Fibroblast of skin of left biceps (primary cell): ENCODE results near the gene PCNX4.
"Not testable (repeated sequence)": the region's sequence is repeated elsewhere in the genome, so short reads cannot be mapped to it uniquely, and the experiment has no call there.

Experiments used
- DNase-seq, 2 experiments: peaks; one replicate each; pipeline ENCODE4 v3.0.0-alpha.2; 2013; ENCODE audit warnings: low read depth in 2 of 2

PCNX4 gene

GRCh38 chr14:60091550-60092525 is at the start of gene PCNX4:
Gene PCNX4, plus strand, starts transcription at chr14:60091923. Its CDS starts 15,716 bp downstream, at chr14:60107639.
- DNase-seq: peak; percentile 96 to 97

DNA sequence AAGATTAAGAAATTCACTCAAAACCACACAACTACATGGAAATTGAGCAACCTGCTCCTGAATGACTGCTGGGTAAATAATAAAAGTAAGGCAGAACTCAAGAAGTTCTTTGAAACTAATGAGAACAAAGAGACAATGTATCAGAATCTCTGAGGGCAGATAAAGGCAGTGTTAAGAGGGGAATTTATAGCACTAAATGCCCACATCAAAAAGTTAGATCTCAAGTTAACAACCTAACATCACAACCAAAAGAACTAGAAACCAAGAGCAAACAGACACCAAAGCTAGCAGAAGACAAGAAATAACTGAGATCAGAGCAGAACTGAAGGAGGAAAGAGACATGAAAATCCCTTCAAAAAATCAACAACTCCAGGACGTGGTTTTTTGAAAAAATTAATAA is 43.7 kb upstream of the PCNX4 start:
- DNase-seq: not testable (repeated sequence)

DNA sequence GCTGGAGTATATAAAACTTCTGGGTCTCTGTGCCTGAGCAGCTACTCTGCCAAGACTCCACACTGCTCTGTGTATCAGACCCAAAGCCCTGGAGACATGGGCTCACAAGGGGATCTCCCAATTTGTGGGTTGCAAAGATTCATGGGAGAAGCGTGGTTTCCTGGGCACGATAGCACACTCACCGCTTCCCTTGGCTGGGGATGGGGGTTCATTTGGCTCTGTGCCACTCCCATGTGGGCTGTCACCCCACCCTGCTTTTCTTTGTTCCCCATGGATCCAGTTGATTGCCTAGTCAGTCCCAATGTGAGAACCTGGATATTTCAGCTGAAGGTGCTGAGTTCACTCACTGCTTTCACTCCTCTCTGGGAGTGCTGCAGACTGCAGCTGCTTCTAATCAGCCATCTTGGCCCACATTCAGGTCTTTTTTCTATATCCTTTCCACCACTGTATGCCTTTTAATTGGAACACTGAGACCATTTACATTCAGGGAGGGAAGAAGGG is 40.0 kb upstream of the PCNX4 start:
- DNase-seq: peak; percentile 39 to 48

GRCh38 chr14:60058087-60058486 is 33.6 kb upstream of the PCNX4 start:
- DNase-seq: no peak

- DNase-seq: no peak
Measured at GRCh38 chr14:60061371-60061770, 30.4 kb upstream of the PCNX4 start.

GRCh38 chr14:60064491-60065072 is 27.1 kb upstream of the PCNX4 start:
- peak in 1 of 2 experiments; percentile 9 for DNase-seq

- DNase-seq: no peak
Measured at GRCh38 chr14:60067882-60068281, 23.8 kb upstream of the PCNX4 start.

DNA sequence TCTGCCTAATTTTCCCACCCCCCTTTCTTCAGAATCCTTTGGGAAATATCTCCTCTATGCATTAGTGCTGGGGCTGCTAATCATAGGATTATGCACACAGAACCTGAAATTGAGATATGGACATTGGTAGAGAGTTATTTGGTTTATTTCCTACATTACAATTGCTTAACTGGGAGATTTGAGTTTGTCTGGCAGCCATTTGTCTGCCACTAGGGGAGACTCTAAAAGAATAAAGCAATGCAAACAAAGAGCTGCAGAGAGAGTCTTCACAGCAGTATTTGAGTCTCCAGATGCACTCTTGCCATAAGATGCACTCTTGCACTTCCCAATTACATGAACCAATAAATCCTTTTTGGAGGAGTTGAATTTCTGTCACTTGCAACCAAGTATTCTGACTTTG is 12.0 kb upstream of the PCNX4 start:
- DNase-seq: no peak

GRCh38 chr14:60085085-60085484 is 6.6 kb upstream of the PCNX4 start:
- no peak for DNase-seq

DNA sequence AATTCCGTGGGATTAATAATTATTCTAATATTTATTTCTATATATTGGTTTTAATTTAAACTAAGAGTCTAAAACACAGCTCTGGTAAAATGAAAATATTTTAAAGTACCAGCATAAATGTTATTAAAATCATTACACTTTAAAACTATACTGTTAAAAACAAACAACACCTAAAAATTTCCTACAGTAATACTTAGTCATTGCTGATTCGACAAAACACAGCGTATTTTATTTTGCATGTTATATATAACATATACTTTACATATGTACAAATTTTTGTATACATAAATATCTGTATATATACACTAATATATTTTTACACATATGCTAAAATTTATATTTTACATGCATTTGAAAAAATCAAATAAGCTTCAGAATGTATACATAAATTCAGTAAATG is 6.0 kb upstream of the PCNX4 start:
- DNase-seq: no peak

DNA sequence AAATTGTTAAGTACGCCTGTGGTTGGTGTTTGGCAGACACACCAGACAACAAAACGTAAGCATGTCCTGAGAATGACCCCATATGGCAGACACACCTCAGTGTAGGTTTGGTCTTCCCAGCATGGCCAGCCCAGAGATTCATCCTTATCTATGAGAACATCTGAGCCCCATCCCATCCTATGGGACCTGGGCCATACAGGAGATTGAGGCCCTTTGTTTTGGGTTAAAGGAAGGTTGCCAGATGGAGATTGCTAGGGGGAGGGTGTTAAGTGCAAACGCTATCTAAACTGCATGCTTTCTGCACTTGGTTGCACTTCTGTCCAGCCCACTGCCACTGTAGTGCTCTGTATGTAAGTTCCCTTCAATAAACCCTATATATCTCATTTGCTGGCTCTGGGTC is 4.1 kb upstream of the PCNX4 start:
- DNase-seq: no peak

DNA sequence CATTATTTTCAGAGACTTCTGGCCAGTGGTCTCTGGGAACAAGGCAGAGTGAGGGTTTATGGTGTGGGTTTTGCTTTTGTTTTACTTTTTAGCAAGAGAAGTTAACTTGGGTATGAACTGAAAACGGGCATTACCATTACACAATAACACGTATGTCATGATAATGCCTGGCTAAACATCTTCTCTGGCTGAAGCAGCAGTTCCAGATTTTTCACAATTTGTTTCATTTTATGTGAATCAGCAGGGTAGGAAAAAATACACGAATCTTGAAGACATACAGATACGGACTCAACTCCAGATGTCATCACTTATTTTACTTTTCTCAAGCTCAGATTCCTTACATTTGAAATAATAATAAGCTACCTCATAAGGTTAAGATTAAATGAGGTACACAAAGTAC is 2.5 kb upstream of the PCNX4 start:
- DNase-seq: no peak

GRCh38 chr14:60090864-60091519 is 731 bp upstream of the PCNX4 start:
- no peak for DNase-seq

DNA sequence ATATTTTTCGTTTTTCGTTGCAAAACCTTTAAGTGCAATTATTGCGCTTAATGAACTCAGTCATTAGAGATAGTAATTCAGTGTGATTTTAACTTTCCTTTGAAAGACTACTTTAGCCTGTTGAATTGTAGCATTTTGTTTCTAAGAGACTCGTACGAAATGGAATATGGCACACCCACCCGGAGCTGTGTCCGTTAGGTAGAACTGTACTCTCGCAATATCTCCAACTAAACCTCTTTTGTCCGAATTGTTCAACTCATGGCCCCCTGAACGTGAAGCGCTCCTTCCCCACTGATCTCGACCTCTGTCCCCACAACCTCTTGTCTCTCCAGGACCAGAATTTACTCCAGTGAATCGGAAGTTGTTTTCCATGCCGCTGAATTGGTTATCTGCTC is 800 bp downstream of the PCNX4 start:
- DNase-seq: no peak

DNA sequence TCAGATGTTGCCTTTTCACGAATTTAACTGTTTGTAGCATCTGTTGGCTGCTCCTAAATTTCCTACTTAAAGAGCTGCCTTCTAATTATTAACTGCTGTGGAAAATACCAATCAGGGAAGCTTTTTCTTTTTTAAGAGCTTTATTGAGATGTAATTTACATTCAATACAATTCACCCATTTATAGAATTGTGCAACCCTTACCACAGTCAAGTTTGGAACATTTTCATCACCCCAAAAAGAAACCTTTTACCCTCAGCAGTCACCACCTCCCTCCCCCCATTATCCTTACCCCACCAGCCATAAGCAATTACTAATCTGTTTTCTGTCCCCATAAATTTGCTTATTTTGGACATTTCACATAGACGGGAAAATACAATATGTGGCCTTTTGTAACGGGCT is 1.4 kb downstream of the PCNX4 start:
- no peak for DNase-seq

GRCh38 chr14:60093606-60094005 is 1.9 kb downstream of the PCNX4 start:
- DNase-seq: no peak

DNA sequence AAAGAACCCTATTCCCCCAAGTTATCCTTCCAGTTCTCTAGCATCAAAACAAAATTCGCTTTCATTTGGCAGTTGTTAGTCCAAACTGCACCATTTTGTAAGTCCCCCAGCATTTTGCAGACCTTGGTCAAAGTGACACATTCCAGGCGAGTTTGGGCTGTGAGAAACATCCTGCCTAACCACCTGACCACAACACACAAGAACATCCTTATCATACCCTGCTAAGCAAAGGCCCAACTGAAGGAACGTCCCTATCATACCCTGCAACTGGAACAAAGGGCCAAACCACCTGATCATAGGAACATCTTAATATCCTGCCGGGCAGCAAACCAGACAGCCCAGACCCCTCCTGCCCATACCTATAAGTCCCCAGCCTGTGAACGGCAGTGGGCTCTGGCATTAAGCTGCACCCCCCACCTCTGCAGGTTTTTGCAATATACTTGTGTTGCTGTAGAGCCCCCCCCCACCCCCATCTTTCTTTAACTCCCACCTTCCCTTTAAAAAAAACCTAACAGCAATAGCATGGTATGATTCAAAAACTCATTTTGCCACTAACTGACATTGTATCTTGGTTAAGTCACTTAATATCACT is 2.7 kb downstream of the PCNX4 start:
- DNase-seq: no peak

DNA sequence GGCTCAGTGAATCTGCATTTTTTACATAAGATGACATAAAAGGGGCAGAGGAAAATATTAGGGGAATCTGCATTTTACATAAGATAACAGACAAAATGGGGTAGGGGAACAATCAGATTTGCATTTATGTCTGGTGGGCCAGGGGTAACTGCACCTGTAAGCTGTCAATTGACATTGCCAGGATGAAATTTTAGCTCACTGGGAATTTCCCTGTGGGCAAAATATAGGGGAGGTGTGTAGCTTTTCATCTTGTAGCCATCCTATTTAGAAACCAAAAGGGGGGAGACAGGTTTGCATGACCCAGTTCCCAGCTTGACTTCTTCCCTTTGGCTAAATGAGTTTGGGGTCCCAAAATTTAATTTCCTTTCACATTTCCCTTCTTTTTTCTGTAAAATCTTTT is 3.5 kb downstream of the PCNX4 start:
- DNase-seq: no peak

GRCh38 chr14:60095781-60096450 is 4.2 kb downstream of the PCNX4 start:
- DNase-seq: no peak

DNA sequence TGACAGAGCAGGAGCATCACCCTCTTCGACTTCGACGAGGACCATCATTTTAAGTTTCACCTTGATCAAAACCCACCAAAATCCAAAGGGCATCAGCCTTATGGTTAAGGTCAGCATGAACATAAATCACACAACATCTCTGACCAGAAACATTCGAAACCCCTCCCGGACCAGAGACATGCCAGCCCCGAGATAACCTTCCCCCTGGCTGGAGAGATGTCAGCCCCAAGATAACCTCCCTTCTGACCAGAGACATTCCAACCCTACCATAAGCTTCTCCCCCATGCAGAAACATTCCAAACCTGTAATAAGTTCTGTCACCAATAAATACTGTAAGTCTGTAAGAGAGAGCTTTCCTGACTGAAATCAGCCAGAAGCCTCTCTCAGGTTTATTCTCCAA is 6.3 kb downstream of the PCNX4 start:
- no peak for DNase-seq

- not testable (repeated sequence) for DNase-seq
Measured at GRCh38 chr14:60099855-60100254, 8.1 kb downstream of the PCNX4 start.

DNA sequence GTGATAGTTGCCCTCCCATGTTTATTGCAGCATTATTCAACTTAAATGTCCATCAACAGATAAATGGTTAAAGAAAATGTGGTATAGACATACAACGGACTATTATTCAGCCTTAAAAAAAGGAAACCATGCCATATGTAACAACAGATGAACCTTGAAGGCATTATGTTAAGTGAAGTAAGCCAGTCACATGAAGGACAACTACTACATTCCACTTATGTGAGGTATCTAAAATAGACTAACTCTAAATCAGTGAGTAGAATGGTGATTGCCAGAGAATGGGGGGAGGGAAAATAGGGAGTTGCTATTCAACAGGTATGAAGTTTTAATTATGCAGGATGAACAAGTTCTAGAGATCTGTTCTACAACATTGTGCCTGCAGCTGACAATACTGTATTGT is 10.1 kb downstream of the PCNX4 start:
- no peak for DNase-seq
